Measurements from ENCODE around the gene ZPBP2.

- TF ChIP-seq, protein P1, sequence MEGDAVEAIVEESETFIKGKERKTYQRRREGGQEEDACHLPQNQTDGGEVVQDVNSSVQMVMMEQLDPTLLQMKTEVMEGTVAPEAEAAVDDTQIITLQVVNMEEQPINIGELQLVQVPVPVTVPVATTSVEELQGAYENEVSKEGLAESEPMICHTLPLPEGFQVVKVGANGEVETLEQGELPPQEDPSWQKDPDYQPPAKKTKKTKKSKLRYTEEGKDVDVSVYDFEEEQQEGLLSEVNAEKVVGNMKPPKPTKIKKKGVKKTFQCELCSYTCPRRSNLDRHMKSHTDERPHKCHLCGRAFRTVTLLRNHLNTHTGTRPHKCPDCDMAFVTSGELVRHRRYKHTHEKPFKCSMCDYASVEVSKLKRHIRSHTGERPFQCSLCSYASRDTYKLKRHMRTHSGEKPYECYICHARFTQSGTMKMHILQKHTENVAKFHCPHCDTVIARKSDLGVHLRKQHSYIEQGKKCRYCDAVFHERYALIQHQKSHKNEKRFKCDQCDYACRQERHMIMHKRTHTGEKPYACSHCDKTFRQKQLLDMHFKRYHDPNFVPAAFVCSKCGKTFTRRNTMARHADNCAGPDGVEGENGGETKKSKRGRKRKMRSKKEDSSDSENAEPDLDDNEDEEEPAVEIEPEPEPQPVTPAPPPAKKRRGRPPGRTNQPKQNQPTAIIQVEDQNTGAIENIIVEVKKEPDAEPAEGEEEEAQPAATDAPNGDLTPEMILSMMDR (conservative IDR thresholded peaks at IDR 0.05 in 1 of 2, IDR thresholded peaks at IDR 0.05 in 1 of 2; ENCODE audit: extremely low read depth in 1 of 2, insufficient read depth in 1 of 2, low read depth in 1 of 2, low read length in 2 of 2) = no peak
- TF ChIP-seq EZH2 (IDR thresholded peaks at IDR 0.05; ENCODE audit: borderline replicate concordance, low read length) = no peak
Measured at GRCh38 chr17:39867084-39867879, 720 bp upstream of the ZPBP2 start.
